ENCODE data around the gene SHC2. TPM values are rescaled to one million over a fixed set of nuclear protein-coding genes. Genes with fewer than 3 reads are reported as not detected.

Gene SHC2
- total RNA-seq, 1 experiment from 2014 or later: 1.1 TPM

- POLR2A ChIA-PET (ENCODE audit: low non-redundant PET): no interaction called here
- intact Hi-C loops (cut with micrococcal nuclease; ENCODE audit: unreplicated experiment): no loop called here
- Histone ChIP-seq H3K27me3 (replicated peaks; ENCODE audit: insufficient read depth, low read depth, low read length, poor library complexity) (no peaks in the 10 kb centered on the region), H3K9me3 (ENCODE audit: low read depth, low read length, poor library complexity, severe bottlenecking) (no peaks in the 10 kb centered on the region), H3K27ac (ENCODE audit: low read depth, low read length, poor library complexity, severe bottlenecking) (no peak overlapping the region), H3K4me1 (ENCODE audit: insufficient read depth, low read length, poor library complexity, severe bottlenecking) (peaks cover 10% of the 10 kb centered on the region), H3K4me3 (ENCODE audit: low read depth, low read length, poor library complexity, severe bottlenecking) (no peak overlapping the region), H3K36me3 (ENCODE audit: insufficient read depth, low read length, poor library complexity, severe bottlenecking) (no peaks in the 10 kb centered on the region)
- no peak for DNase-seq (ENCODE audit: low spot score)
- CTCF ChIA-PET: no interaction called here
- BruUV-seq (replicated peaks): no TSS peak
- TF ChIP-seq CTCF (conservative IDR thresholded peaks at IDR 0.05; ENCODE audit: low read depth, low read length): no peak
- TF ChIP-seq EZH2 (IDR thresholded peaks at IDR 0.05; ENCODE audit: borderline replicate concordance, low read depth, low read length, poor library complexity, severe bottlenecking): no peak
Observed at GRCh38 chr19:475360-475759, 14.5 kb upstream of the SHC2 start.

- H3K4me3 ChIP-seq (ENCODE audit: low read depth, low read length, poor library complexity, severe bottlenecking): no peak overlapping the region
- H3K4me1 ChIP-seq (ENCODE audit: insufficient read depth, low read length, poor library complexity, severe bottlenecking): peaks cover 10% of the 10 kb centered on the region
- TF ChIP-seq EZH2 (IDR thresholded peaks at IDR 0.05; ENCODE audit: borderline replicate concordance, low read depth, low read length, poor library complexity, severe bottlenecking): no peak
- no peak for TF ChIP-seq CTCF (conservative IDR thresholded peaks at IDR 0.05; ENCODE audit: low read depth, low read length)
- no peaks in the 10 kb centered on the region for H3K36me3 ChIP-seq (ENCODE audit: insufficient read depth, low read length, poor library complexity, severe bottlenecking)
- no peaks in the 10 kb centered on the region for H3K9me3 ChIP-seq (ENCODE audit: low read depth, low read length, poor library complexity, severe bottlenecking)
- DNase-seq (ENCODE audit: low spot score): no peak
- no peak overlapping the region for H3K27ac ChIP-seq (ENCODE audit: low read depth, low read length, poor library complexity, severe bottlenecking)
- no peaks in the 10 kb centered on the region for H3K27me3 ChIP-seq (replicated peaks; ENCODE audit: insufficient read depth, low read depth, low read length, poor library complexity)
- POLR2A ChIA-PET (ENCODE audit: low non-redundant PET): no interaction called here
- intact Hi-C loops (cut with micrococcal nuclease; ENCODE audit: unreplicated experiment): no loop called here
- CTCF ChIA-PET: no interaction called here
- BruUV-seq (replicated peaks): no TSS peak
Observed at GRCh38 chr19:474126-475078, 13.6 kb upstream of the SHC2 start.

GRCh38 chr19:472005-472858 is 11.4 kb upstream of the SHC2 start:
- Histone ChIP-seq H3K4me3 (ENCODE audit: low read depth, low read length, poor library complexity, severe bottlenecking) (no peak overlapping the region), H3K36me3 (ENCODE audit: insufficient read depth, low read length, poor library complexity, severe bottlenecking) (no peaks in the 10 kb centered on the region), H3K9me3 (ENCODE audit: low read depth, low read length, poor library complexity, severe bottlenecking) (no peaks in the 10 kb centered on the region), H3K27ac (ENCODE audit: low read depth, low read length, poor library complexity, severe bottlenecking) (no peak overlapping the region), H3K4me1 (ENCODE audit: insufficient read depth, low read length, poor library complexity, severe bottlenecking) (no peaks in the 10 kb centered on the region), H3K27me3 (replicated peaks; ENCODE audit: insufficient read depth, low read depth, low read length, poor library complexity) (no peaks in the 10 kb centered on the region)
- POLR2A ChIA-PET (ENCODE audit: low non-redundant PET): interaction anchor here (0.7 kb wide), 1 partner anchor 82 kb away, joined by 6 read pairs; no protein-coding TSS in a partner anchor
- TF ChIP-seq EZH2 (IDR thresholded peaks at IDR 0.05; ENCODE audit: borderline replicate concordance, low read depth, low read length, poor library complexity, severe bottlenecking) (no peak), CTCF (conservative IDR thresholded peaks at IDR 0.05; ENCODE audit: low read depth, low read length) (no peak)
- DNase-seq (ENCODE audit: low spot score): no peak
- intact Hi-C loops (cut with micrococcal nuclease; ENCODE audit: unreplicated experiment): no loop called here
- CTCF ChIA-PET: no interaction called here
- BruUV-seq (replicated peaks): no TSS peak
